Urinary bladder (tissue), 4 donors: Measurements from ENCODE around the gene PDZRN3. TPM values are rescaled to one million over a fixed set of nuclear protein-coding genes. Genes with fewer than 3 reads are reported as not detected.

Experiments used
- DNase-seq: peaks from one replicate; pipeline ENCODE4 v3.0.0-alpha.2; 2015; ENCODE audit errors: extremely low spot score
- H3K27ac ChIP-seq: one replicate; pipeline ENCODE4 v1.5.1; 2013; ENCODE audit warnings: low read depth, mild to moderate bottlenecking, moderate library complexity
- H3K36me3 ChIP-seq: one replicate; pipeline ENCODE4 v1.6.1; 2013; ENCODE audit warnings: mild to moderate bottlenecking, moderate library complexity; ENCODE audit not compliant: insufficient read depth
- H3K4me1 ChIP-seq: one replicate; pipeline ENCODE4 v1.6.1; 2013; ENCODE audit warnings: mild to moderate bottlenecking, moderate library complexity; ENCODE audit not compliant: insufficient read depth
- H3K4me3 ChIP-seq: one replicate; pipeline ENCODE4 v1.5.1; 2013; ENCODE audit warnings: low read depth, low read length
- WGBS: extraction: QIAGEN DNeasy Blood & Tissue Kit; methylation state at CpG from one replicate; pipeline ENCODE4 v1.1.7; 2013; 5-methylcytosine and 5-hydroxymethylcytosine counted together
- polyA plus RNA-seq: library from polyadenylated mRNA; stranded (reverse); fragments of 200-250 nt; gene quantifications from one replicate; pipeline ENCODE4 v1.2.3, GENCODE V29; 2013
- total RNA-seq: library from RNA; depleted of rRNA; stranded (reverse); fragments of >200 nt; gene quantifications from one replicate; pipeline ENCODE4 v1.2.3, GENCODE V29; 2014
- donor health status: healthy with polysubstance abuse.
- donor health status: healthy.

PDZRN3 gene
- total and polyA plus RNA-seq, 2 donors: 61.6 to 98.0 TPM

- Histone ChIP-seq H3K4me1 (no peaks in the 10 kb centered on the region), H3K4me3 (no peak overlapping the region), H3K36me3 (no peaks in the 10 kb centered on the region), H3K27ac (no peak overlapping the region)
- WGBS: 82% methylated on average over 10 of the region's 10 CpGs
- no peak for DNase-seq
Observed at GRCh38 chr3:73446467-73447110, 178.2 kb downstream of the PDZRN3 start.

- DNase-seq: no peak
- H3K36me3 ChIP-seq: no peaks in the 10 kb centered on the region
- no peak overlapping the region for H3K27ac ChIP-seq
- no peaks in the 10 kb centered on the region for H3K4me1 ChIP-seq
- WGBS: 95% methylated on average over 7 of the region's 7 CpGs
- H3K4me3 ChIP-seq: no peak overlapping the region
Observed at GRCh38 chr3:73442886-73443285, 181.9 kb downstream of the PDZRN3 start.

GRCh38 chr3:73442152-73442551 is 182.6 kb downstream of the PDZRN3 start:
- 89% methylated on average over 6 of the region's 6 CpGs for WGBS
- no peak overlapping the region for H3K4me3 ChIP-seq
- no peaks in the 10 kb centered on the region for H3K36me3 ChIP-seq
- H3K4me1 ChIP-seq: no peaks in the 10 kb centered on the region
- DNase-seq: no peak
- no peak overlapping the region for H3K27ac ChIP-seq

DNA sequence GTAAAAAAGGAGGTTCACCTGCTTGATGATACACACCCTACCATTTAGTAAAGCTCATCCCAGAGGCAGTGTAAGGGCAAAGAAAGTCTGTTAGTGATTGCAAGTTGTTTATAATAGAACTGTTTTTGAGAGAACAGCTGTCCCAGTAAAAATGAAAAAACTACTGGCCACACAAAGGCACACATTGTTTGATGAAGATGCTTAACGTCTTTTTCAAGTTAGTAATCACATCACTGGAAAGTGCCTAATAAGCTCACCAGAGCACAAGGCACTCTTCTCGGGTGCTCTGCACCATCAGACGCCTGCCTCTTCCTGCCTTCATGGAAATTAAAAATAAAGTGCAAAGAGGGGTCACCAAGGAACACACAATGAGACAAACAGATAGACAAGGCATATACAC is 186.9 kb downstream of the PDZRN3 start:
- H3K4me3 ChIP-seq: no peak overlapping the region
- no peaks in the 10 kb centered on the region for H3K36me3 ChIP-seq
- no peak for DNase-seq
- H3K4me1 ChIP-seq: no peaks in the 10 kb centered on the region
- H3K27ac ChIP-seq: no peak overlapping the region
- WGBS: 29% methylated on average over 3 of the region's 3 CpGs

- H3K4me3 ChIP-seq: no peak overlapping the region
- no peak overlapping the region for H3K27ac ChIP-seq
- WGBS: 77% methylated on average over 11 of the region's 11 CpGs
- no peaks in the 10 kb centered on the region for H3K36me3 ChIP-seq
- no peaks in the 10 kb centered on the region for H3K4me1 ChIP-seq
- no peak for DNase-seq
Observed at GRCh38 chr3:73435055-73435454, 189.7 kb downstream of the PDZRN3 start.

DNA sequence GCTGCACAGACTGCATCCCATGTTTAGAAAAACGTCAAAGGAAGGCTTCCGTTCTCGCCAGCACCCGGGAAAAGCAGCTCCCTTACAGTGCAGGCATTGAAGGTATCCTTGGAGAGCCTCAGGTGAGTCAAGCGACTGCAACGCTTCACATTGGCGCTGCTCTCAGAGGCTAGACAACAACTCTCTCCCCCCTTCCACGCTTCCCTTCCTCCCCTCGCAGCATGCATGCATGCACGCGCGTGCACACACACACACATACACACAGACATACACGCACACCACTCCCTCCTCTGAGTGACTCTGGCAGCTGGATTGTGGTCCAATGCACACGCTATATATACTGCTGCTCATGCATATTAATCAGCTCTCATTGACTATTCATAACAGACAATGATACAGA is 191.1 kb downstream of the PDZRN3 start:
- no peak overlapping the region for H3K27ac ChIP-seq
- 49% methylated on average over 14 of the region's 14 CpGs for WGBS
- no peak for DNase-seq
- H3K36me3 ChIP-seq: no peaks in the 10 kb centered on the region
- no peaks in the 10 kb centered on the region for H3K4me1 ChIP-seq
- no peak overlapping the region for H3K4me3 ChIP-seq

DNA sequence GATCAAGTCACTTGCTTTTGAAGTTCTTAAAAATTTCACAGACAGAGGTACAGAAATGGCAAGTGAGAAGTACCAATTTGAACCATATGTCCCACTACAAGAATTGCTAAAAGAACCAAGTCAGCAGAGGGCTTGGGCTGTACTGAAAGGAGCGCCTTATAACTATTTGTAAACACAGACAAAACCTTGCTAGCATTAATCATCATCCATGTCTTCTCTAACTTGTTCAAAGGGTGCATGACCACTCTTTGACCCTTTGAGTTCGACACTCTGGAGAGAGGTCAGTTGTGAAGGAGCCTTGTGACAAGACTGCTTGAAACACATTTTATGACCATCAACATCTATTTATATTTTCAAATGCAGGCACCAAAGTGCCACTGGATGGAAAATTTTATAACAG is 191.7 kb downstream of the PDZRN3 start:
- no peak for DNase-seq
- H3K4me3 ChIP-seq: no peak overlapping the region
- no peak overlapping the region for H3K27ac ChIP-seq
- whole genome bisulfite sequencing: 53% methylated on average over 2 of the region's 2 CpGs
- H3K4me1 ChIP-seq: no peaks in the 10 kb centered on the region
- no peaks in the 10 kb centered on the region for H3K36me3 ChIP-seq

DNA sequence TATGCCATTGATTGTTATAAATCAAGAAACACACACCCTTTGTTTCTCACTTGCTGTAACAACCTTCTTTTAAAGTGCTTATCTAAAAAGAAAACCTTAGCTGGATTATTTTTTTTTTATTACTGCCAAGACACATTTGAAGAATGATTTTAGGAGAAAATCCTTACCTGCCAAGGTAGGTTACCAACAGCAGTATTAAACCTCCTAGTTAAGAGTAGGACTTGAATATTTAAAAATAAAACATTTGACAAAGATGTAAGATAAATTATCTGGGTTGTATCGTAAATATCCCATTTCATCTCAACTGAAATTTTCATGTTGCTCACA is 192.1 kb downstream of the PDZRN3 start:
- no peaks in the 10 kb centered on the region for H3K36me3 ChIP-seq
- DNase-seq: no peak
- no peaks in the 10 kb centered on the region for H3K4me1 ChIP-seq
- no peak overlapping the region for H3K4me3 ChIP-seq
- H3K27ac ChIP-seq: no peak overlapping the region
- WGBS: 80% methylated on average over 1 of the region's 1 CpG

- Histone ChIP-seq H3K36me3 (no peaks in the 10 kb centered on the region), H3K4me3 (no peak overlapping the region), H3K4me1 (no peaks in the 10 kb centered on the region), H3K27ac (no peak overlapping the region)
- 50% methylated on average over 9 of the region's 9 CpGs for WGBS
- no peak for DNase-seq
Observed at GRCh38 chr3:73432023-73432705, 192.6 kb downstream of the PDZRN3 start.

GRCh38 chr3:73431183-73431900 is 193.4 kb downstream of the PDZRN3 start:
- no peak for DNase-seq
- Histone ChIP-seq H3K36me3 (no peaks in the 10 kb centered on the region), H3K27ac (no peak overlapping the region), H3K4me3 (no peak overlapping the region), H3K4me1 (no peaks in the 10 kb centered on the region)
- WGBS: 43% methylated on average over 6 of the region's 6 CpGs

DNA sequence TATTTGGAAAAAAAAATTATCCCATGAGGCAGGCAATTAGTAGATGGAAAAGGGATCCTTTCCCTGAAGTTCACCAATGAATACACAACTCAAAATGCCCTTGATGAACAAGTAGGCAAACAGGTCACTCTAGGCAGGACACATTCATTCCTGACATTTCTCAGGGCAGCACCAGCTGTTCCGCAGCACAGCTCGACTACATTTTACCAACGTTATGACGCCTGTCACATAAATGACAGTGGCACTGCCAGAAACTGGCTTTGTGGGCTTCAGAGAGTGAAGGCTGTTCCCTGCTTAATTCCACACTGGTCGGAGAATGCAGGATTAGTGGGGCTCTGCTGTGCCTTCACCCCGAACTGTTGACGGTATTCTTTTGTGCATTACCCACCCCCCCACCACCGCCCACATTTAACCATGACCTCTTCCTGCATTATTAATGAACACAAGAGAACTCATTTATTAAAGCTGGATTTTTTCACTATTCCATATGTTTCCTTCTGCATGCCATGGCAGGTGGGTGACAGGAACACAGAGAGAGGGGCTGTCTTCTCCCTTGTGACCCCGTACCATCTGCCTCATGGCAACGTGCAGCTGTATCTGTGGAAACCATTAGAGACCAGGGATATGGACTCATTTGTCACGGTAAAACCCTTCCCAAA is 197.6 kb downstream of the PDZRN3 start:
- Histone ChIP-seq H3K4me1 (no peaks in the 10 kb centered on the region), H3K36me3 (no peaks in the 10 kb centered on the region), H3K27ac (no peak overlapping the region), H3K4me3 (no peak overlapping the region)
- DNase-seq: no peak
- 61% methylated on average over 11 of the region's 11 CpGs for WGBS

DNA sequence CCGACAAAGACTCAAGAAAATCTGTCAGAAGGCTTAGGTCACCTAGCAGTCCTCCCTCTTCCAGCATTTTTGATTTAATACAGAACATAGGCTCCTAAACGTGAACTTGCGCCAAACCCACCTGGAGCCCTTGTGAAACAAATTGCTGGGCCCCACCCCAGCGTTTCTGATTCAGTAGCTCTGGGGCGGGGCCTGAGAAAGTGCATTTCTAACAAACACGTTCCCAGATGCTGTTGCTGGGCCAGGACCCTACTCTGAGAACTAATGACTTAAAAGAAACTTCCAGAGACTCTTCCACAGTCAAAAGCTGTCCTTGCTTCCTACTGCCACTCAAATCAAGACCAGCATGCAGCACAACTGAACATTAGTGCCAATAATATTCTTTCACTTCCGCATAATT is 198.1 kb downstream of the PDZRN3 start:
- Histone ChIP-seq H3K4me3 (no peak overlapping the region), H3K36me3 (no peaks in the 10 kb centered on the region), H3K4me1 (no peaks in the 10 kb centered on the region), H3K27ac (no peak overlapping the region)
- no peak for DNase-seq
- 55% methylated on average over 7 of the region's 7 CpGs for WGBS

DNA sequence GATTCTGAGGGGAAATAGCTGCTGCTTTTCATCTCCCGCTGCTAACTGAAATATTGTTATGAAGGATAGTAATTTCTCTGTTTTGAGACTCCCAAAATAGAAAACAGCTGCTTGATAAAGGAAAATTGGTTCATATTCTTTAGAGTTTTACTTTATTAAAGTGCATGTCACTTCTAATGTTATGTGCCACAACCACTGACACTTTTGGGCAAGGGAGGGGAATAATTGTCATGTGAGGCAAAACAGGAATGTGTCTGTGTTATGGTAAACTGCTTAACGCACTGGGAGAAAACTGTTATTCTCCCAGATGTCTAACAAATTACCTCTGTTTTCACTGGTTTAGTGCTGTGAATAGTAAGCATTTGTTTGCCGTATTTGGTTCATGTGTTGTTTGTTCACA is 201.6 kb downstream of the PDZRN3 start:
- 26% methylated on average over 3 of the region's 3 CpGs for WGBS
- Histone ChIP-seq H3K27ac (no peak overlapping the region), H3K4me3 (no peak overlapping the region), H3K4me1 (no peaks in the 10 kb centered on the region), H3K36me3 (no peaks in the 10 kb centered on the region)
- DNase-seq: no peak

DNA sequence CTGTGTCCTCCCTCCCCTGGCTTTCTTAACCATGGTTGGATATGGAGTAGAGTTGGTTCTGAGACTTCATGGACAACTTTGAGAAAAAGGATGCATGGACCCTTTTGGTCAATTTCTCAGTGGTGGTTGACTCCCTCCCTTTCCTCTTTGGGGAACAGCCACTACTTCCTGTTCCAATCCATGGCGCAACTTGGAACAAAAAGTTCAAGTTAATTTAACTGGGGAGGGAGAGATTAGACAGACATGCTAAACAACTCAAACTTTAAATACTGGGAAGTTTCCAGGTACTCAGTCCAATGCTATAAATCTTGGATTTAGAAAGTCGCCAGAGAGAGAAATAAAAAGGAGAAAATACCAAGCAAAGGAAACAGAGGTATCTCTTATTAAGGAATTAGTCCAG is 202.2 kb downstream of the PDZRN3 start:
- Histone ChIP-seq H3K27ac (no peak overlapping the region), H3K36me3 (no peaks in the 10 kb centered on the region), H3K4me1 (no peaks in the 10 kb centered on the region), H3K4me3 (no peak overlapping the region)
- peak; percentile 64 for DNase-seq
- WGBS: 11% methylated on average over 2 of the region's 2 CpGs
